Smooth muscle cell (in vitro differentiated cells): ENCODE data around the gene CBLC. TPM values are rescaled to one million over a fixed set of nuclear protein-coding genes. Genes with fewer than 3 reads are reported as not detected.

Experiments used
- DNase-seq: peaks from one replicate; lab custom pipeline; 2025; ENCODE audit not compliant: unreplicated experiment; lab: John Stamatoyannopoulos, UW
- H2AFZ ChIP-seq: fragments of 200-600 bp; sonication (generic); 2 replicates; pipeline ENCODE4 v1.6.0; 2016; ENCODE audit warnings: antibody characterized with exemption, low read depth, mild to moderate bottlenecking
- H3F3A ChIP-seq: fragments of 200-600 bp; sonication (generic); 2 replicates; pipeline ENCODE4 v1.6.0; 2017; ENCODE audit warnings: antibody characterized with exemption, low read depth
- H3K27ac ChIP-seq: fragments of 200-600 bp; sonication (generic); 2 replicates; pipeline ENCODE4 v1.5.1; 2016; ENCODE audit warnings: low read depth, mild to moderate bottlenecking
- H3K27me3 ChIP-seq: fragments of 200-600 bp; sonication (generic); 2 replicates; pipeline ENCODE4 v1.6.1; 2016; ENCODE audit warnings: low read depth, mild to moderate bottlenecking
- H3K36me3 ChIP-seq: fragments of 200-600 bp; sonication (generic); 2 replicates; pipeline ENCODE4 v1.5.1; 2016; ENCODE audit warnings: low read depth
- H3K4me1 ChIP-seq: fragments of 200-600 bp; sonication (generic); 2 replicates; pipeline ENCODE4 v1.5.1; 2016; ENCODE audit warnings: low read depth
- H3K4me2 ChIP-seq: fragments of 200-600 bp; sonication (generic); 2 replicates; pipeline ENCODE4 v1.6.0; 2016; ENCODE audit warnings: mild to moderate bottlenecking
- H3K4me3 ChIP-seq: fragments of 200-600 bp; sonication (generic); 2 replicates; pipeline ENCODE4 v1.5.1; 2016; ENCODE audit warnings: mild to moderate bottlenecking
- H3K79me2 ChIP-seq: fragments of 200-600 bp; sonication (generic); 2 replicates; pipeline ENCODE4 v1.6.0; 2016; ENCODE audit warnings: low read depth, mild to moderate bottlenecking
- H3K9ac ChIP-seq: fragments of 200-600 bp; sonication (generic); 2 replicates; pipeline ENCODE4 v1.6.0; 2016; ENCODE audit warnings: low read depth
- H3K9me3 ChIP-seq: fragments of 200-600 bp; sonication (generic); replicated peaks from 2 replicates; pipeline ENCODE4 v1.5.1; 2016; ENCODE audit warnings: low read depth
- H4K20me1 ChIP-seq: fragments of 200-600 bp; sonication (generic); 2 replicates; pipeline ENCODE4 v1.6.0; 2016; ENCODE audit warnings: low read depth
- WGBS: methylation state at CpG from one replicate; pipeline ENCODE4 v1.1.7; 2016; ENCODE audit warnings: low lambda C conversion rate; 5-methylcytosine and 5-hydroxymethylcytosine counted together
- polyA plus RNA-seq: library from polyadenylated mRNA; unstranded; fragments of >200 nt; fragmentation: Nextera tagmentation; extraction: Ambion mirVana; gene quantifications from 2 replicates; pipeline ENCODE4 v1.2.1, GENCODE V29; 2016
- total RNA-seq: library from RNA; depleted of rRNA; stranded (reverse); fragments of >200 nt; gene quantifications from 2 replicates; pipeline ENCODE4 v1.2.3, GENCODE V29; 2014
- TF ChIP-seq, protein P1 (sequence below): fragments of 200-600 bp; sonication (generic); IDR thresholded peaks from 2 replicates; pipeline ENCODE4 v1.5.1; 2017; ENCODE audit warnings: borderline replicate concordance, mild to moderate bottlenecking, antibody characterized with exemption; ENCODE audit not compliant: insufficient read depth, poor library complexity, severe bottlenecking

The CBLC gene
- total and polyA plus RNA-seq, 2 experiments from 2014 or later, result 0.40 to 0.87 TPM

DNA sequence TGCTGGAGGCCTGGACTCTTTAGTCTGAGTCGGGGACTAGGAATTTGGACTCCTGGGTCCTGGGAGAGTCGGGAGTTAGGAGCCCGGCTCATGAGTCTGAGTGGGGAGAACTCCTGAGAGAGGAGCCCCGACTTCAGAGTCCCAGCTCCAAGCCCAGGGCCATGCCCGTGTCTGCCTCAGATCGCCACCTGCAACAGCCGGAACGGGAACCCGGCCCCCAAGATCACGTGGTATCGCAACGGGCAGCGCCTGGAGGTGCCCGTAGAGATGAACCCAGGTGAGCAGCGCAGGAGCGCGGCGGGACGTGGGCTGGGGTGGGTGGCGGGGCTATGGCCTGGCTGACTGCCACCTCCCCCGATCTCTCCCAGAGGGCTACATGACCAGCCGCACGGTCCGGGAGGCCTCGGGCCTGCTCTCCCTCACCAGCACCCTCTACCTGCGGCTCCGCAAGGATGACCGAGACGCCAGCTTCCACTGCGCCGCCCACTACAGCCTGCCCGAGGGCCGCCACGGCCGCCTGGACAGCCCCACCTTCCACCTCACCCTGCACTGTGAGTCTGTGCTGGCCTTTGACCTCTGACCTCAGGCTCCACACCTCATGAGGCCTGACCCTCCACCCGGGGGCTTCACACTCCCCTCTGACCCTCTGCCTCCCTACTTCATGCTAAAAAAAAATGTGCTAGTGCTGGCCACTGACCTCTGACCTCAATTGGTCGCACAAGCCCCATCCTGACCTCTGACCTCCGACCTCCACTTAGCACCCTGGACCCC lies 35.6 kb downstream of the CBLC start:
- WGBS, result 96% methylated on average over 12 of the region's 38 CpGs
- H3K27ac ChIP-seq, result no peak overlapping the region
- H3K27me3 ChIP-seq, result no peaks in the 10 kb centered on the region
- no peak overlapping the region for H3K9ac ChIP-seq
- H3K4me3 ChIP-seq, result no peak overlapping the region
- H3K79me2 ChIP-seq, result no peaks in the 10 kb centered on the region
- H4K20me1 ChIP-seq, result no peaks in the 10 kb centered on the region
- no peak overlapping the region for H3K4me2 ChIP-seq
- no peak for DNase-seq
- peaks cover 10% of the 10 kb centered on the region for H3K4me1 ChIP-seq
- TF ChIP-seq, protein P1, sequence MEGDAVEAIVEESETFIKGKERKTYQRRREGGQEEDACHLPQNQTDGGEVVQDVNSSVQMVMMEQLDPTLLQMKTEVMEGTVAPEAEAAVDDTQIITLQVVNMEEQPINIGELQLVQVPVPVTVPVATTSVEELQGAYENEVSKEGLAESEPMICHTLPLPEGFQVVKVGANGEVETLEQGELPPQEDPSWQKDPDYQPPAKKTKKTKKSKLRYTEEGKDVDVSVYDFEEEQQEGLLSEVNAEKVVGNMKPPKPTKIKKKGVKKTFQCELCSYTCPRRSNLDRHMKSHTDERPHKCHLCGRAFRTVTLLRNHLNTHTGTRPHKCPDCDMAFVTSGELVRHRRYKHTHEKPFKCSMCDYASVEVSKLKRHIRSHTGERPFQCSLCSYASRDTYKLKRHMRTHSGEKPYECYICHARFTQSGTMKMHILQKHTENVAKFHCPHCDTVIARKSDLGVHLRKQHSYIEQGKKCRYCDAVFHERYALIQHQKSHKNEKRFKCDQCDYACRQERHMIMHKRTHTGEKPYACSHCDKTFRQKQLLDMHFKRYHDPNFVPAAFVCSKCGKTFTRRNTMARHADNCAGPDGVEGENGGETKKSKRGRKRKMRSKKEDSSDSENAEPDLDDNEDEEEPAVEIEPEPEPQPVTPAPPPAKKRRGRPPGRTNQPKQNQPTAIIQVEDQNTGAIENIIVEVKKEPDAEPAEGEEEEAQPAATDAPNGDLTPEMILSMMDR, result no peak
- no peaks in the 10 kb centered on the region for H3F3A ChIP-seq
- no peaks in the 10 kb centered on the region for H3K36me3 ChIP-seq
- H3K9me3 ChIP-seq, result no peaks in the 10 kb centered on the region
- H2AFZ ChIP-seq, result no peak overlapping the region

DNA sequence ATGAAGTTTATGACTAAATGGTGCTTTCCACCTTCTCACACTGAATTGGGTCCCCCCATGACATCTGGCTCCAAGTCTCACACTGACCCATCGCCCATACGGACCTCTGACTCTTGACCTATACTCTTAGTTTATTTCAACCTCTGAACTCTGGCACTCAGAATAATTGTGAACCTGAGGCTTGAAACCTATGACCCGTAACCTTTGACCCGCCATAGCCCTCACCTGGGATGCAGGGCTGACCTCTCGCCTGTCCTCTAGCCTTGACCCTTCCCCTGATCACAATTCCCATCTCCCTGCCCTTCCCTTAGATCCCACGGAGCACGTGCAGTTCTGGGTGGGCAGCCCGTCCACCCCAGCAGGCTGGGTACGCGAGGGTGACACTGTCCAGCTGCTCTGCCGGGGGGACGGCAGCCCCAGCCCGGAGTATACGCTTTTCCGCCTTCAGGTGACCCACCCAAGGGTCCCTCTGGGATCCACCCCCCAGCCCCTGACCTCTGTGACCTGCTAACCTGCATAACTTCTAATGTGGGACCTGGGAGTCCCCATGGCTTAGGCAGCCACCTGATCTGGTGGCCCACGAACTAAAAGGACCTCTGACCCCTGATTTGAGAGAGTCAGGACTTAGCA lies 36.3 kb downstream of the CBLC start:
- Histone ChIP-seq H3K79me2 (no peaks in the 10 kb centered on the region), H2AFZ (no peak overlapping the region), H3K27me3 (no peaks in the 10 kb centered on the region), H4K20me1 (no peaks in the 10 kb centered on the region), H3K27ac (no peak overlapping the region), H3F3A (no peaks in the 10 kb centered on the region), H3K4me2 (no peak overlapping the region), H3K4me1 (peaks cover 6% of the 10 kb centered on the region), H3K4me3 (no peak overlapping the region), H3K9me3 (no peaks in the 10 kb centered on the region), H3K36me3 (no peaks in the 10 kb centered on the region), H3K9ac (no peak overlapping the region)
- TF ChIP-seq, protein P1, result no peak
- WGBS, result 93% methylated on average over 16 of the region's 16 CpGs
- no peak for DNase-seq

DNA sequence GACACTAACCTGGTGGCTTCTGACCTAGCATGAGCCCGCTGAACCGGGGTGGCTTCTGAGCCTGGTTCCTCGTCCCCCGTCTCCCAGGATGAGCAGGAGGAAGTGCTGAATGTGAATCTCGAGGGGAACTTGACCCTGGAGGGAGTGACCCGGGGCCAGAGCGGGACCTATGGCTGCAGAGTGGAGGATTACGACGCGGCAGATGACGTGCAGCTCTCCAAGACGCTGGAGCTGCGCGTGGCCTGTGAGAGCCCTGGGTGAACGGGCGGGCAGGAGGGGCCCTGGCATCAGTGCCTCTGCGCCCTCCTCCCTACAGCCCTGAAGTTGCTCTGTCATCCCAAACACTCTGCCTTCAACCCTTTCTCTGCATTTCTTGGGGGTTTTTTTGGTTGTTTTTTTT lies 36.8 kb downstream of the CBLC start:
- no peak overlapping the region for H3K4me2 ChIP-seq
- no peaks in the 10 kb centered on the region for H3K27me3 ChIP-seq
- no peak overlapping the region for H3K27ac ChIP-seq
- H3K9me3 ChIP-seq, result no peaks in the 10 kb centered on the region
- no peak overlapping the region for H3K9ac ChIP-seq
- 95% methylated on average over 17 of the region's 17 CpGs for WGBS
- no peaks in the 10 kb centered on the region for H3K36me3 ChIP-seq
- DNase-seq, result no peak
- no peaks in the 10 kb centered on the region for H3F3A ChIP-seq
- H3K4me3 ChIP-seq, result no peak overlapping the region
- TF ChIP-seq, protein P1, result no peak
- H3K79me2 ChIP-seq, result no peaks in the 10 kb centered on the region
- H4K20me1 ChIP-seq, result no peaks in the 10 kb centered on the region
- no peak overlapping the region for H2AFZ ChIP-seq
- peaks cover under 1% of the 10 kb centered on the region for H3K4me1 ChIP-seq
